RPMI8226 (cell line): ENCODE results near the gene PDE11A.
A peak's percentile ranks its signal among the peaks of the same experiment; 100 is the strongest.

ENCODE experiments used
- DNase-seq: peaks from one replicate; pipeline ENCODE4 v3.0.0-alpha.2; 2015

PDE11A gene

DNA sequence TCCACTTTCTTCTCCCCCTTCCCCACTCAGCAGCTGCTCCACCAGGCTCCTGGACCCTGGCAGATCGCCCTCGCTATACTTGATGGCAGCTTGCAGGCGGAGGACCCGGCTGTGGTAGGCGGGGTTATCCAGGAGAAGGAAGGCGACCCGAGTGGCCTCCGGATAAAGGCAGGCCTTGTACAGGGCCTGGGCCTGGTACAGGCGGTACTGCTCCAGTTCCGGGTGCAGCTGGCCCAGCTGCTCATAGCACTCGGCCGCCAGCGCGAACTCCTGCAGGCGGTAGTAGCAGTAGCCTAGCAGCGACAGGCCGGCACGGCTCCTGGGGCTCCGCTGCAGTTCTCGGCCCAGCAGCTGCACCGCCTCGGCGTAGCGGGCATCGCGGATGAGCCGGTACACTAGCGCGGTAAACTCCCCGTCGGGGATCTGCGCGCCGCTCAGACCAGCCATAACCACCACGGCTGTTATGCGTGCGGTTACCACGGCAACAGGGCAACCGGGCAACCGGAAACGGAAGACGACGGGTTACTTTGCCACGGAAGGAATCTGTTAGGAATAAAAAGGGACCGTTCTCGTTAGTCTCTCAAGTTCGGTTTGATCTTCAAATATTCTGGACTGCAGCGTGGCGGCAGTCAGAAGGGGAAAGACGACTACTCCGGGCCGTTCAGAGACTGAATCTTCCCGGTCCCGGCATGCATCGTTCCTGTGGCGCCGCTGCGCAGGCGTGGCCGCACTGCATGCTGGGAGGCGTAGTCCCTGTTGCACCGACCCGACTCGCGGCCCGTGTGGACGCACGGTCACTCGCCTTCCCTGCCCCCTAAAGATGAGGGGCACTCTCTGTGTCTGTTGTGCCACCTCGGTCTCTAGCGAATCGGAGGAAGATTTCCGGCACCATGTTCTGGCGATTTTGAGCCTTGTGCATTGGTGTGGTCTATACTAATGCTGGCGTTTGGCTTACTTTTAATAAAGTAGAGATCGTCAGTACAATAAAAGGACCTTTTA lies 454.0 kb downstream of the PDE11A start:
- peak; percentile 92 for DNase-seq

DNA sequence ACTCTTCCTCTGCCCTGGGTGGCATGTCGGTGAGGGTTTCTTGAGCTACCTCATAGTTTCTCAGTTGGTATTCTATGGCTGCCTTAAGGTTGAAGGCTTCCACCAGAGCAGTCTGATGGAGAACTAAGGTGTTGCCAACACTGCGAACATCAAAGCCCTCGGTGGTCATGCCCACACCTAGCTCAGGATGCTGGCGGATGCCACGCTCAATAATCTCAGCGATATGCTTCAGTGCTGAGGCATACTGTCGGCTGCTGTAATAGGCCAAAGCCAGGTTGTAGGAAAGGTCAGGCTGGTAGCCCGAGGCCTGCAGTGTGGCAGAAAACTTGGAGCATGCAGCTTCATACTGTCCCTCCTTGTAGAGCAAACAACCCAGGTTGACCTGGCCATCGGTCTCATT lies 454.7 kb downstream of the PDE11A start:
- no peak for DNase-seq

DNA sequence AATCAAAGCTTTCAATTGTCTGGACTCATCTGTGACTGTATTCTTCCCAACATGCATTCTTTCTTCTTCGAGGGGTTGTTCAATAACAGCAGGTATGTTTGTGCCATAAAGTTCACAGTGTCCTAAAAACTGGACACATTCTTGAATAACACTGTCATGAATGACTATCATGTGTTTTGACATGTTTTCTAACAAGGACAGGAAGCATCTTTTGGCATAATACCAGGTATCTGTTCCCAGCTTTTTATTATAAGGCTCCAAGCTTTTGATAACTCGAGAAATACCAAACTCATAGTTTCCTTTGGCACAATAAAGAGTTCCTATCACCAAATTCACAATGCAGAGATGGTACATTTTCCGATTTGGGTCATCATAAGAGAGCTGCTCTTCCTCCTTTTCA lies 455.8 kb downstream of the PDE11A start:
- no peak for DNase-seq

GRCh38 chr2:177616066-177616465 lies 456.5 kb downstream of the PDE11A start:
- no peak for DNase-seq

DNA sequence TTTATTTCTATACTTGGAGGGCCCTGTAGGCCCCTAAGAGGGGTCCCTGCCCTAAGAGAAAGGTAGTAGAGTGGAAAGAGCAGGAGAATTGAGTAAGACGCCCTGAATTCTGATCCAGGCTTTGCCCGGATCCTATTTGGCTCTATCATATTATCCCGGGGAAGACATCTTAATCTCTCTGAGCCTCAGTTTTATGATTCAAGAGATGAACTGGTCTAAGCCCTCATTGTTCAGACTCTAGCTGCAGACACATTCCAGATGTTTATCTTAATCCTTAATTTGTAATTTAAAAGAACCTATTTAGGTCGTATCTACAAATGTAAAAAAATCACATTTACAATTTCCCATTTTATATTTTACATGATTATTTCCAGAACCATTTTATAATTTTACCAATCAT lies 459.9 kb downstream of the PDE11A start:
- no peak for DNase-seq

- peak; percentile 50 for DNase-seq
These were observed 461.2 kb downstream of the PDE11A start for GRCh38 chr2:177611310-177611886.

DNA sequence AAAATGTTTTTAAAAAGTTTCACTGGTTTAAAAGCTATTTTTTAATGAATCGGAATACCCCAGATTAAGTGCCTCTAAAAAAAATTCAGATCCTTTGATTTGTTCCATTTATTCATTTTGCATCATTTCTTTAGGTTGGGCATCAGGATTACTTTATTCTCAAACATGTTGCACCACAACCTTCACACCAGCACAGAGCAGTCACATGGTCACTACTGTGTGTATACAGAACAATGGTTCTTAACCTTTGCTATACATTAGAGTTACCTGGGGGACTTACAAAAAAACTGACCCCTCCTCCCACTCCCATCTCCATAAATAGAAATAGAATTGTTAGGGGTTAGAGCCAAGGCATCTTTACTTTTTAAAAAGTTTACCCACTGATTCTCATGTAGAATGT lies 461.8 kb downstream of the PDE11A start:
- no peak for DNase-seq

GRCh38 chr2:177606636-177607035 lies 465.9 kb downstream of the PDE11A start:
- no peak for DNase-seq

DNA sequence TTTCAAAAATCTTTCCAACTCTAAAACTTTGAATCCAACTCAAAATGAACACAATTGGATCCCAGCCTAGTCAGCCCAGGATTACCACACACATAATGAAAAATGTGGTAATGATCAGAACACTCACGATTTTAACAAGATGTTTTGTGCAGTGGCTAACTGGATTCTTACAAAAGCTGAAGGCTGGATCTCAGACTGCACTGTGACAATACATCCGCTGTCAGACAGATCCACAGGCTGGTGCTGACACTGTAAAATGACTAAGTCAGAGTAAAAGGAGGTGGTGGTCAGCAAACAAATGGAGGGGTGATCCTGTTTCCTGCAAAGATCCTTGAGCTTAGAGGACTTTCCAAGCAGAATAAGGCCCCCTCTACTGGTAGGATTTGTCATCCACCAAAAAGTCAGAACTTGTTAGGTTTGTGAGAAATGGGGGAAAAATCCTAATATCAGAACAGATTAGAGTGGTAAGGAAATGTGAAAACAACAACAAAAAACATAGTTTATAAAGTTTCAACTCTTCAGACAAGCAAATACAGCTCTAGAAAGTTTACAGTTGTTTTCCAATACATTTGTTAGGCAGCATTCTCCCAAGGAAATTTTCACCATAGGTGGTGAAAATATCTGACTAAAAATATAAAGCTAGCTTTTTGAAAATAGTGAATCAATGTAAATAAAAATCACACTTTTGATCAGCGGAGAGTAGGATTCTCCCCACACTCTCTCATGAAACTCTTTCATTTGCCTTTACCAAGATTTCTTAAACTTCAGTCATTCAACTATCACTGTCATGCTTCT lies 468.1 kb downstream of the PDE11A start:
- DNase-seq = peak; percentile 42

DNA sequence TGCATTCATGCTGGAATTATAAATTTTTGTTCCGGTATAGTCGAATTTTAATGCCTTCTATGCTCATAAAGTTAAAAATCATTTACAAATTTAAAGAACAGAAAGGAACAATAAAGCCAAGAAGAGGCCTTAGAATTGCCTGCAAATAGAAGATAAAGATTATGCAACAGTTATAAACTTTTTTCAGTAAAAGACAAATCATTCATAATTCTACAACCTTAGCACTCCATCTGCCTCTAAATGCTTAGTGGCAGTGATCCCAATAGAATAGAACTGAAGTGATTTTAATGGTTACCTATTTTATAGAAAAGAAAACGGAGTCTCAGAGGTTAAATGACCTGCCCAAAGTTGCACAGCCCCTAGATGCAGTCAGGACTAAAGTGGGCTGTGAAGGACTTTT lies 468.8 kb downstream of the PDE11A start:
- DNase-seq = no peak

- no peak for DNase-seq
These were observed 469.4 kb downstream of the PDE11A start for GRCh38 chr2:177603181-177603580.

GRCh38 chr2:177602611-177603164 lies 469.9 kb downstream of the PDE11A start:
- DNase-seq = no peak

GRCh38 chr2:177600917-177601316 lies 471.7 kb downstream of the PDE11A start:
- DNase-seq = no peak

GRCh38 chr2:177599956-177600355 lies 472.6 kb downstream of the PDE11A start:
- no peak for DNase-seq

- DNase-seq = no peak
These were observed 473.4 kb downstream of the PDE11A start for GRCh38 chr2:177599139-177599688.

- DNase-seq = no peak
These were observed 474.0 kb downstream of the PDE11A start for GRCh38 chr2:177598326-177599138.

DNA sequence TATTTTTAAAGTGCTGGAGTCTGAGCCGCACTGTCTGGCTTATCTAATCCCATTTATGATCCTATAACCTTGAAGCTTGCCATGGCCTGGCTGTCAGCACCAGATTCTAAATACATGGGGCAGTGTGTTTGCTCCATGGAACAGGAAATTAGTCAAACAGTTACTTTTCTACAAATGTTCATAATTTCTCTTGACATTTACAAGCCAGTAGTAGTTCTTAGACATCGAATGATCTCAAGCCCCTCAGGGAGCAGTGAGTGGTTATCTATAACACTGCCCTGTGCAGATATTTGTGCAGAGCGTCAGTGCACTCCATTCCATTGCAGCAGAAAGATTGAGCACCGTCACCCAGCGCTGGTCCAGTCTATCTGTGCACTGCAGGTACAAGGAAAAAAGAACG lies 474.8 kb downstream of the PDE11A start:
- no peak for DNase-seq

DNA sequence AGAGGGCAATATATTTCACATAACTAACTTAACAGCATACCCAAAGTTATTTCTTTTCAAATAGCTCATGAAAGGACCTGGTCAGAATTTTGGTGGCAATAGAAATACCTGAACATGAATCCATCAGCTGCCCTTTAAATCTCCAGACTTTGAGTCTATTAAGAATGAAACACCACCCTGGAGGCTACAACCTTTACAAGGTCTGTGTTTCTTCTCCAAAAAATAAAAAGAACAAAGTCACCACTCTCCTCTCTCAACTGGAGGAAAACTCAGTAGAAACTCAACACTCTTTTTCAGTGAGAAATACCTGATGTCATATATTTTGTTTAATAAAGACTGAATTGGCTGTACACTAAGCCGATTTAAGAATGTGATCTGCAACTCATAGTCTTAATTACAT lies 475.7 kb downstream of the PDE11A start:
- DNase-seq = no peak

DNA sequence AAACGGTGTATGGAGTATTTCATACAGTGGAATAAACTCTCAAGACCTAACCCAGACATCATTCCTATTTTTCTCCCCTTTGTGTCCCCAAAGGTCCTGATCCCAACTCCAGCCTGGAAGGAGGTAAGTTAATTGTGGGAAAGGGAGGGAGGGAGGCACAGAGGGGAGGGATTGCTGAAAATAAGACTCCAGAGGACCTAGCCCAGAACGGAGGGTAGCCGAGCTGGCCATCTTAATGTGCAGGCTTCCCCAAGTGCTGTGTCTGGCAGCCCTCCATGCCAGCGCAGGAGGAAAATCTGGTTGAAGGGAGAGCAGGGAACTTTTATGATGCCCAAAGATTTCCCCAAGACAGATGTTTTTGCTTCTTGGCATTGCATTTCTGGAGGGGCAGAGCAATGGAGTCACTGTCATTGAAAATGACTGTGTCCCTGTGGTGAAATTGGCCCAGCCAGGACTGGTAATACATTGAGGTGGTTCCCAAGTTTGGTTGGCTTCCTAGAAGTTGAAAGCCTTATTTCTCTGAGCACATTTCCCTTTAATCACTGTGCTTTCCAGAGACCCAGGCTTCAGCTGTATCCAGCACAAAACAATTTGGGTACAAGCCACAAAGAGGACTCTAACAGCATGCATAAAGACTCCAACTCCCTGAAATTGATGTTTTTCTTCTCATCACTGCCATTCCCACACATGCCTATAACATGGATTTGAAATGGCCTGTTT lies 477.3 kb downstream of the PDE11A start:
- DNase-seq = no peak

DNA sequence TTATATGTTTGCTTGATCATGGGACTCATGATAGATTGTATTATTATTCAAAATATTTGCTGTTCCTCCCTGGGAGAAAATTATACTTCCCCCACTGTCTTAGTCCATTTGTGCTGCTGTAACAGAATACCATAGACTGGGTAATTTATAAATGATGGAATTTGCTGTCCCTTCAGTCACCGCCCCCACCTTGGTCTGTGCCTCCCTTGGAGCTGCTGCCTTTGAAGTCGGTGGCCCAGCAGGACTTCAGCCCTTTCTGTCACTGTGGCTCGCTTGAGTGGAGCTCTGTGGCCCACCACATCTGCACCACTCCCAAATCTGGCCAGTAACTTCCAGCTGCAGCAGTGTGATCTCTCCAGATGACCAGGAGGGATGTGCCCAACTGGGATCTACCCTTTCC lies 479.2 kb downstream of the PDE11A start:
- DNase-seq = no peak

- DNase-seq = no peak
These were observed 479.6 kb downstream of the PDE11A start for GRCh38 chr2:177592945-177593344.
